Prostate gland (tissue), 2 donors: ENCODE measurements around the gene FAM107B. TPM values are rescaled to one million over a fixed set of nuclear protein-coding genes. Genes with fewer than 3 reads are reported as not detected.

ENCODE experiments used
- DNase-seq: peaks from one replicate; pipeline ENCODE4 v3.0.0-alpha.2; 2019; ENCODE audit warnings: low spot score
- H3K27ac ChIP-seq, 2 donors: fragments of 200-600 bp; sonication (generic); 2 replicates each; pipeline ENCODE4 v1.5.1; 2017 to 2019
- H3K27me3 ChIP-seq: fragments of 200-600 bp; sonication (generic); replicated peaks from 2 replicates; pipeline ENCODE4 v1.5.1; 2019; ENCODE audit not compliant: insufficient read depth
- H3K36me3 ChIP-seq, 2 donors: fragments of 200-600 bp; sonication (generic); 1 replicate in 1 of 2; 2 replicates in 1 of 2; pipeline versions ENCODE4 v1.5.1 to v1.8.1; 2017 to 2019
- H3K4me1 ChIP-seq: fragments of 200-600 bp; sonication (generic); replicated peaks from 2 replicates; pipeline ENCODE4 v1.5.1; 2019
- H3K4me3 ChIP-seq, 2 donors: fragments of 200-600 bp; sonication (generic); 2 replicates each; pipeline ENCODE4 v1.5.1; 2017 to 2019
- H3K9me3 ChIP-seq: fragments of 200-600 bp; sonication (generic); 2 replicates; pipeline ENCODE4 v1.5.1; 2017
- CTCF ChIP-seq, 4 experiments: fragments of 200-600 bp in 2 of 4; fragments of 450-650 bp in 2 of 4; sonication (generic) in 2 of 4; IDR thresholded peaks; 1 replicate in 3 of 4; 2 replicates in 1 of 4; pipeline ENCODE4 v1.5.1; 2016 to 2019; ENCODE audit warnings: antibody characterized with exemption in 4 of 4, mild to moderate bottlenecking in 2 of 4, moderate library complexity in 2 of 4
- POLR2A ChIP-seq: fragments of 450-650 bp; IDR thresholded peaks from one replicate; pipeline ENCODE4 v1.6.1; 2016; ENCODE audit warnings: antibody characterized with exemption, mild to moderate bottlenecking
- POLR2AphosphoS5 ChIP-seq: sonication (generic); formaldehyde crosslinking; IDR thresholded peaks from one replicate; pipeline ENCODE4 v1.6.1; 2017; ENCODE audit warnings: antibody characterized with exemption
- WGBS: methylation state at CpG from one replicate; pipeline ENCODE4 v1.1.5; 2018; 5-methylcytosine and 5-hydroxymethylcytosine counted together
- intact Hi-C: fragments of 100-400 bp; cut with DNase I; formaldehyde crosslinking; loops from one replicate; pipeline ENCODE4 v1.14.2; 2022
- total RNA-seq, 2 donors: library from RNA; depleted of rRNA; stranded (reverse); fragments of >200 nt; gene quantifications; one replicate each; pipeline ENCODE4 v1.1.0, GENCODE V29; 2016

FAM107B gene
- total RNA-seq, 2 donors from 2014 or later: 32.9 to 63.9 TPM

DNA sequence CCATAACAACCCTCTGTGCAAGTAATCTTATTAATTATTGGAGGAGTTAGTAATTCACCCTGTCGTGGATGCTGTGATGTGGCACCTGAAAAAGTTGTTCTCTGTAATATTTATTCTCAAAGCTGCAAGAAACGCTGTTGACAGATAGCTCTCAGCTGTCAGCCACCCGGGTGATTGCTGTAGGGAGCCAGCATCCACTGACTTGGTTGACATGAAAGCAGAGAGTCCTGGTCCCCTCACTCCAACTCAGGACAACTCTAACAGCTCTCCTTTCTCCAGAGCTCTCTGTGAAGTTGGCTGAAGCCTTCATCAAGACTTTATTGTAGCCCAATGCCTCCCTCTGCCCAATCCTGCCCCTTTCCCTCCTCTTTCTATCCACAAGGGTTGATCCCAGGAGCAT lies 98.0 kb downstream of the FAM107B start:
- WGBS: 63% methylated on average over 3 of the region's 3 CpGs

GRCh38 chr10:14674376-14675050 lies 100.2 kb downstream of the FAM107B start:
- WGBS: 77% methylated on average over 8 of the region's 8 CpGs
- no peak for DNase-seq
- no peaks in the 10 kb centered on the region for H3K36me3 ChIP-seq
- intact Hi-C loops: no loop called here
- H3K4me1 ChIP-seq: no peaks in the 10 kb centered on the region
- no peak overlapping the region for H3K4me3 ChIP-seq
- H3K27me3 ChIP-seq: no peaks in the 10 kb centered on the region
- TF ChIP-seq CTCF (IDR thresholded peaks at IDR 0.05) (no peak), POLR2A (no peak), POLR2AphosphoS5 (no peak)
- H3K9me3 ChIP-seq: no peaks in the 10 kb centered on the region
- no peak overlapping the region for H3K27ac ChIP-seq

More for the DNA sequence above, 98.0 kb downstream of the FAM107B start:
- no peaks in the 10 kb centered on the region for H3K9me3 ChIP-seq
- H3K4me3 ChIP-seq: no peak overlapping the region
- H3K27me3 ChIP-seq: no peaks in the 10 kb centered on the region
- no peaks in the 10 kb centered on the region for H3K36me3 ChIP-seq
- no peak for DNase-seq
- intact Hi-C loops: no loop called here
- no peaks in the 10 kb centered on the region for H3K4me1 ChIP-seq
- H3K27ac ChIP-seq: no peak overlapping the region
- no peak for TF ChIP-seq CTCF (IDR thresholded peaks at IDR 0.05)
- TF ChIP-seq POLR2A: no peak
- TF ChIP-seq POLR2AphosphoS5: no peak

DNA sequence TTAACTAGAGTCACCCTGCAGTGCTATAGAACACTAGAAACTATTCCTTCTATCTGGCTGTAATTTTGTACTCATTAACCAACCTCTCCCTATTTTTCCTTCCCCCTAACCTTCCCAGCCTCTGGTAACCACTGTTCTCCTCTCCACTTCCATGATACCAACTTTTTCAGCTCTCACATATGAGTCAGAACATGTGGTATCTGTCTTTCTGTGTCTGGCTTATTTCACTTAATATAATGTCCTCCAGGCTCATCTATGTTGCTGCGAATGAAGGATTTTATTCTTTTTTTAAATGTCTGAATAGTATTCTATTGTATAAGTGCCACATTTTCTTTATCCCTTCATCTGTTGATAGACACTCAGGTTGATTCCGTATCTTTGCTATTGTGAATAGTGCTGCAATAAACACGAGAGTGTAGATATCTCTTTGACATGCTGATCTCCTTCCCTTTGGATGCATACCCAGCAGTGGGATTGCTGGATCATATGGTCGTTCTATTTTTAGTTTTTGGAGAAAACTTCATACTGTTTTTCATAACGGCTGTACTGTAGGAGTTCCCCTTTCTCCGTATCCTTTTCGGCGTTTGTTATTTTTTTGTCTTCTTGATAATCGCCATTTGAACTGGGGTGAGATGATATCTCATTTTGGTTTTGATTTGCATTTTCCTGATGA lies 101.4 kb downstream of the FAM107B start:
- Histone ChIP-seq H3K27ac (no peak overlapping the region), H3K36me3 (no peaks in the 10 kb centered on the region), H3K27me3 (no peaks in the 10 kb centered on the region), H3K9me3 (no peaks in the 10 kb centered on the region), H3K4me1 (no peaks in the 10 kb centered on the region), H3K4me3 (no peak overlapping the region)
- WGBS: 66% methylated on average over 9 of the region's 9 CpGs
- intact Hi-C loops: no loop called here
- TF ChIP-seq CTCF (IDR thresholded peaks at IDR 0.05) (no peak), POLR2A (no peak), POLR2AphosphoS5 (no peak)
- DNase-seq: no peak

DNA sequence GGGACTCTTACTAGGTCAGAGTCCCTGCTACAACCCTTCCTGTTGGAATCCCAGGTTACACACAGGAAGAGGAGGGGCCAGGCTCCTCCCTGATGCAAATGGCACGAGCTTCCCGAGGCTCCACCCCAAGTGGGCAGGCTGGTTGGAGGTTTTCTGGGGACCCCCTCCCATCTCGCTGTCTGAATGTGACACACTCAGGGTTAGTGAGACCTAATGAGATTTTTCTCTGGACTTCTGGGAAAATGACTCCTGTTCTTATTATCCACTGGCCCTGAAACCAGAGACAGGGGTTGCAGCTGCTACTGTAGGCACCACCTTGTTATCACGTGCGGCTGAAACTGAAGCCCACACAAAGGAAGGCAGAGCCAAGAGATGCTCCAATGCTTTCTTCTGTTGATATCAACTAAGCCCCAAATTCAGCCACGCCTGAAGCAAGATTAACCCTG lies 103.3 kb downstream of the FAM107B start:
- Histone ChIP-seq H3K27ac (no peak overlapping the region), H3K36me3 (no peaks in the 10 kb centered on the region), H3K27me3 (no peaks in the 10 kb centered on the region), H3K9me3 (no peaks in the 10 kb centered on the region), H3K4me3 (no peak overlapping the region), H3K4me1 (no peaks in the 10 kb centered on the region)
- WGBS: 76% methylated on average over 6 of the region's 6 CpGs
- no peak for DNase-seq
- TF ChIP-seq POLR2AphosphoS5 (no peak), CTCF (IDR thresholded peaks at IDR 0.05) (no peak), POLR2A (no peak)
- intact Hi-C loops: no loop called here
